Occipital lobe (tissue), 2 donors: ENCODE measurements around the gene ZNF474. TPM values are rescaled to one million over a fixed set of nuclear protein-coding genes. Genes with fewer than 3 reads are reported as not detected.
"Not testable (repeated sequence)": the region's sequence is repeated elsewhere in the genome, so short reads cannot be mapped to it uniquely, and the experiment has no call there.

Experiments used
- DNase-seq: peaks from one replicate; lab custom pipeline; 2025; lab: John Stamatoyannopoulos, UW
- total RNA-seq: library from RNA; depleted of rRNA; stranded (reverse); fragments of >200 nt; gene quantifications from one replicate; pipeline ENCODE4 v1.2.3, GENCODE V29; 2014

ZNF474 gene
- total RNA-seq = 1.2 TPM

- no peak for DNase-seq
Observed at GRCh38 chr5:122129306-122129705, at the start of gene ZNF474. Gene ZNF474 (plus strand): TSS chr5:122129546. CDS start chr5:122151991, 22,445 bp downstream.

- no peak for DNase-seq
Observed at GRCh38 chr5:122081541-122081940, 47.8 kb upstream of the ZNF474 start.

- no peak for DNase-seq
Observed at GRCh38 chr5:122083535-122083934, 45.8 kb upstream of the ZNF474 start.

- no peak for DNase-seq
Observed at GRCh38 chr5:122085041-122085440, 44.3 kb upstream of the ZNF474 start.

- no peak for DNase-seq
Observed at GRCh38 chr5:122089096-122090013, 40.0 kb upstream of the ZNF474 start.

- no peak for DNase-seq
Observed at GRCh38 chr5:122091936-122092600, 37.3 kb upstream of the ZNF474 start.

GRCh38 chr5:122093415-122094180, 35.7 kb upstream of the ZNF474 start:
- DNase-seq = no peak

GRCh38 chr5:122094251-122094650, 35.1 kb upstream of the ZNF474 start:
- not testable (repeated sequence) for DNase-seq

GRCh38 chr5:122095158-122095557, 34.2 kb upstream of the ZNF474 start:
- no peak for DNase-seq

GRCh38 chr5:122097391-122097790, 32.0 kb upstream of the ZNF474 start:
- DNase-seq = no peak

- no peak for DNase-seq
Observed at GRCh38 chr5:122099060-122099790, 30.1 kb upstream of the ZNF474 start.

- no peak for DNase-seq
Observed at GRCh38 chr5:122101636-122102285, 27.6 kb upstream of the ZNF474 start.

- no peak for DNase-seq
Observed at GRCh38 chr5:122102825-122103224, 26.5 kb upstream of the ZNF474 start.

GRCh38 chr5:122105909-122106308, 23.4 kb upstream of the ZNF474 start:
- no peak for DNase-seq

- DNase-seq = no peak
Observed at GRCh38 chr5:122107016-122107415, 22.3 kb upstream of the ZNF474 start.

GRCh38 chr5:122110987-122111386, 18.4 kb upstream of the ZNF474 start:
- no peak for DNase-seq

GRCh38 chr5:122111460-122111859, 17.9 kb upstream of the ZNF474 start:
- no peak for DNase-seq

- no peak for DNase-seq
Observed at GRCh38 chr5:122112063-122112462, 17.3 kb upstream of the ZNF474 start.

GRCh38 chr5:122112733-122113558, 16.4 kb upstream of the ZNF474 start:
- no peak for DNase-seq

- no peak for DNase-seq
Observed at GRCh38 chr5:122114501-122114900, 14.8 kb upstream of the ZNF474 start.
